GM12892 (cell line): Measurements from ENCODE around the gene EFCAB12.

Source experiments
- POLR2A ChIP-seq: IDR thresholded peaks from 2 replicates; pipeline ENCODE4 v1.6.1; 2011; ENCODE audit warnings: low read depth, low read length, control low read depth
- POLR2AphosphoS5 ChIP-seq: IDR thresholded peaks from 2 replicates; pipeline ENCODE4 v1.6.1; 2011; ENCODE audit warnings: low read depth, low read length, control low read depth
- TAF1 ChIP-seq: IDR thresholded peaks from 2 replicates; pipeline ENCODE4 v1.6.1; 2011; ENCODE audit warnings: low read depth, mild to moderate bottlenecking, control low read depth, low read length, borderline replicate concordance

DNA sequence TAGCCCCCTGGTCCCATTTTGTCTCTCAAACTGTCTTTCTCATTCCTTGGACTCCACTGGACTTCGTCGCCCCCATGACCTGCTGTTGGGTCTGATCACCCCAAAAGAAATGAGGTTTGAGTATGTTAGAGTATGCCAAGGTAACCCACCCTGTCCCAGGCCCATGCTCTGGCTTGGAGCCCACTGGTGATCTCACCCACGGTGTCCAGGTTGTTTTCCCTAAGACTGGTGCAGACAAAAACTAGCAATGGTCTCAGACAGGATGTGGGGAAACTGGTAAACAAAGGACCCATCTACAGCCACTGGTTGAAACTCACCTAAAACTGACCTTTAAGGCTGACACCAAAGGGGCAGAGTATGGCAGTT, 38.9 kb downstream of the EFCAB12 start:
- TF ChIP-seq POLR2A (no peak), POLR2AphosphoS5 (no peak), TAF1 (no peak)
